LHCN-M2 (cell line): ENCODE results near the gene DIAPH1. TPM values are rescaled to one million over a fixed set of nuclear protein-coding genes. Genes with fewer than 3 reads are reported as not detected.
"Not testable (repeated sequence)": the region's sequence is repeated elsewhere in the genome, so short reads cannot be mapped to it uniquely, and the experiment has no call there.

Source experiments
- DNase-seq: peaks from one replicate; pipeline ENCODE4 v3.0.0-alpha.2; 2012; ENCODE audit warnings: low read depth
- total RNA-seq: library from RNA; depleted of rRNA; stranded (reverse); fragments of >200 nt; gene quantifications from 2 replicates; pipeline ENCODE4 v1.2.3, GENCODE V29; 2014

Gene DIAPH1
- total RNA-seq, 1 experiment from 2014 or later, result 38.9 TPM

- DNase-seq, result no peak
These were observed 5.5 kb downstream of the DIAPH1 start for GRCh38 chr5:141613344-141613743.

DNA sequence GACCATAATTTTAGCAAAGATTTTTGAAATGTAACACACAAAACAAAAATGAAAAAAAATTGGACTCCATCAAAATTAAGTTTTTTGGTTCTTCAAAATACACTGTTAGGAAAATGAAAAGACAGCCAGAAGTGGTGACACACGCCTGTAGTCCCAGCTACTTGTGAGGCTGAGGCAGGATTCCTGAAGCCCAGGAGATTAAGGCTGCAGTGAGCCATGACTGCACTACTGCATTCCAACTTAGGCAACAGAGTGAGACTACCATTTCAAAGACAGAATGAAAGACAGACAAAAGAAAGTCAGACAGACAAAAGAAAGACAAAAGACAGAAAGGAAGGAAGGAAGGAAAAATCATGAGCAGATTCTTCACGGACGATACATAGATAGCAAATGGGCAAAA is 7.5 kb downstream of the DIAPH1 start:
- DNase-seq, result no peak

- DNase-seq, result not testable (repeated sequence)
These were observed 8.9 kb downstream of the DIAPH1 start for GRCh38 chr5:141609921-141610320.

- DNase-seq, result no peak
These were observed 9.8 kb downstream of the DIAPH1 start for GRCh38 chr5:141609044-141609443.

- no peak for DNase-seq
These were observed 10.2 kb downstream of the DIAPH1 start for GRCh38 chr5:141608557-141608956.

DNA sequence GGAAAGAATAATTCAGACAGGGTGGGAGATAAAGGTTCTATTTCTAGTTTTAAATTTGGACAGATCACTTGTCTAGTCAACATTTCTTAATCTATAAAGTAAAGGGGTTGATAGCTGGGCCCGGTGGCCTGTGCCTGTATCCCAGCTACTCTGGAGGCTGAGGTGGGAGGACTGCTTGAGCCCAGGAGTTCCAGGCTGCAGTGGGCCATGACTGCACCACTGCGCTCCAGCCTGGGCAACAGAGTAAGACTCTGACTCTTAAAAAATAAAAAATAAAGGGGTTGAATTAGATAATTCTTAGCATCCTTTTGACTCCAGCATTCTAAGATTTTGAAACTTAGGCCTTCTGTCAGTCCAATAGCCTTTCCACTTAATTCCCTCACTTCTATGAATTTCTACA is 10.8 kb downstream of the DIAPH1 start:
- DNase-seq, result no peak

DNA sequence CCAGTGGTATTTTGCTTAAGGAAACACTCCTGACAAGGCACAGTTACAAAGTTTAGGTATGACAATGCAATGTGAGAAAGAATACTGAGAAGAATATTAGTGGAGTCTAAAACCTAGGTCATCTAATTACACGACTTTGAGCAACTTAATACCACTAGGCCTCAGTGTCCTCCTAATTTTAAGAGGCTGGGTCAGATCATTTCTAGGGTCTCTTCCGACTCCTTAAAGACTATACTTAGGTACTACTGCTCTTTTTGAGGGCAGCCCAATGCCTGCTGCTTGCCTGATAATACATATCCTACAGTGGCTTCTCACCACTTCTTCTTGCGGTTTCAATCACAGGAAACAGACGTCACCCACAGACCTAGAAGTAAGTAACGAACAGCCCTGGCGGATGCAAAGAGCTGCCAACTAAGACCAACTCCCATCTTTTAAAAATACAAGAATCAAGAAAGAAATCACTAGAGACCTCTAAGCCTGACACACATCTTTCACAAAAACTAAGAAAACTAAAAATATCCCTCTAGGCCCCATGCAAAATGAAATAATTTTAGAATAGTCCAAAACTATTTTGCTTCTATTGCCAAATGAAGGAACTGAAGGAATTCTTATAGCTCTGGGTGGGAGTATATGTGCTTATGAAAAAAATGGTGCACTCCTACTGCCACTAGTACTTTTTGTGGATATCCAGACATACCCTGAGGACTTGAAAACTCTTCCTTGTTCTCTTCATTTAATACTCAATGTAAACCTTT is 13.1 kb downstream of the DIAPH1 start:
- no peak for DNase-seq

- DNase-seq, result peak; percentile 95
These were observed 14.7 kb downstream of the DIAPH1 start for GRCh38 chr5:141603923-141604717.

DNA sequence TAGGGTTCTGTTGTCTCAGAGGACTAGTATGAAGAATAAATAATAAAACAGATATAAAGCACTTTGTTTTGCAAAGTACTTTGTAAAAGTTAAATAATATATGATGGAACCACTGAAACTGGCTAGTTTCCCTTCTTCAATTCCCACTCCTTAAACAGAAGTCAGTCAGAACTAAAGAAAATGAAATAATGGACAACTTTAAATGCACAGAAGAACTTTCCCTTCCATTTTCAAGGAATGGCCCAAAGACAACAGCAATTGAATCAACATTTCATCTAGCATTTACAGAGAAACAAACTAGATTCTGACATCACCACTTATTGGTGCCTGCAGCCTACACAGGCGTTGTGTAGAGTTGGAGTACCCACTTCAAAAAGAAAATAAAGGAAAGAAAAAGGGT is 16.2 kb downstream of the DIAPH1 start:
- no peak for DNase-seq

GRCh38 chr5:141598391-141599345 is 20.1 kb downstream of the DIAPH1 start:
- peak; percentile 68 for DNase-seq

- no peak for DNase-seq
These were observed 21.0 kb downstream of the DIAPH1 start for GRCh38 chr5:141597814-141598213.

GRCh38 chr5:141597394-141597793 is 21.4 kb downstream of the DIAPH1 start:
- no peak for DNase-seq

DNA sequence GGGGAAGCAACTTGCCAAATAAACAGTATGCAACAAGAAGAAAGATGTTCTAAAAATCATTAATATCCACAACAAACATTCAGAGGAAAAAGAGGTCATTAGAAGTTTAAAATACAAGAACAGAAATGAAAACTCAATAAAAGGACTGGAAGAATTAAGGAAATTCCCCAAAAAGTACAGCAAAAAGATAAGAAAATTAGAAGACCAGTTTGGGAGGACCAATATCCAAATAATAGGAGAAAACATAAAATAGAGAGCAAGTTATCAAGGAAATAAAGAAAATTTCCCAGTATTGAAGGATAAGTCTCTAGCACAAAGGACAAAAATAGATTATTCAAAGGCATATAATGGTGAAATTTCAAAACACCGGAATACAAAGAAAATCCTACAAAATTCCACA is 21.9 kb downstream of the DIAPH1 start:
- DNase-seq, result no peak

DNA sequence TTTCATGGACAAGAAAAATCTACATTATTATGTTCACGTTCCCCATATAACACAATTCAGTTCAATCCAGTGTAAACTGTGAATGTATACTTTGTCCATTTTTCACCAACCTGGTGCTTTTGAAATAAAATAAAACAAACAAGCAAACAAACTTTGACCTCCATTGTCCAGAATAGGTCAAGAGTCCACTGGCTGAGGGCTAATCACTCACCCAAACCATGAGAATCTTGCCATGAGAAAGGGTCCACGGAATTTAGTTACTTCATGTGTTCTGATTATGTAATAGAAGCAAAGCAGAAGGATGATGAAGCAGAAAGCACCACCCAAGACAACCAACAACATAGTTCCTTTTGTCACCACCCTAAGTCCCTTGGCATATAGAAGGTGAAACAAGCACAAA is 28.7 kb downstream of the DIAPH1 start:
- no peak for DNase-seq

DNA sequence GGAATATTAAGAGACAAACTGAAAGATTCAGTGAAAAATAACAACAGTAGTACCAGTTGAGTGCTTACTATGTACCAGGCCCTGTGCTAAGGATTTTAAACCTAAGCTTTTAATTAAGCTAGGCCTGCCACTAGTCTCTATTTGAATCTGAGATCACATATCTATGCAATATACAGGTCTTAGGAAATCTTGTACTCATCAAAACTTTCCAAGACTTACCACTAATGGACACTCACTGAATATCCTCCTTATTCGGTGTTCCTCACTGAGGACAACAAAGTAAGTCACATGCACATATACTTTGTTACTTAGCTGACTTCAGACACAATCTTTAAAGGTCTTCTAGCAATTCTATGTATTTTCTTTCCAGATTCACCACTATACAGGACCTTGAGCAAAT is 32.6 kb downstream of the DIAPH1 start:
- DNase-seq, result no peak

DNA sequence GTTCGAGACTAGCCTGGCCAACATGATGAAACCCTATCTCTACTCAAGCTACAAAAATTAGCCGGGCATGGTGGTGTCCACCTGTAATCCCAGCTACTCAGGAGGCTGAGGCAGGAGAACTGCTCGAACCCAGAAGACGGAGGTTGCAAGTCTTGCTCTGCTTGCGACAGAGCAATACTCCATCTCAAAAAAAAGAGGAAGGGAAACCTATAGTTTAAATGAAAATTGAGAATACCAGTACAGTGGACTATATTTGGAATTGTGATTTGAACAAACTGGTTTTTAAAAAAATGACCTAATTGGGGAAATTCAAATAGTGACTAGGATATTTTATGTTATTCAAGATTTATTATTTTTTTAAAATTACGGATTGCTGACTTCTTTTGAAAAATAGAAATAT is 33.2 kb downstream of the DIAPH1 start:
- DNase-seq, result no peak

- no peak for DNase-seq
These were observed 44.7 kb downstream of the DIAPH1 start for GRCh38 chr5:141574122-141574510.

DNA sequence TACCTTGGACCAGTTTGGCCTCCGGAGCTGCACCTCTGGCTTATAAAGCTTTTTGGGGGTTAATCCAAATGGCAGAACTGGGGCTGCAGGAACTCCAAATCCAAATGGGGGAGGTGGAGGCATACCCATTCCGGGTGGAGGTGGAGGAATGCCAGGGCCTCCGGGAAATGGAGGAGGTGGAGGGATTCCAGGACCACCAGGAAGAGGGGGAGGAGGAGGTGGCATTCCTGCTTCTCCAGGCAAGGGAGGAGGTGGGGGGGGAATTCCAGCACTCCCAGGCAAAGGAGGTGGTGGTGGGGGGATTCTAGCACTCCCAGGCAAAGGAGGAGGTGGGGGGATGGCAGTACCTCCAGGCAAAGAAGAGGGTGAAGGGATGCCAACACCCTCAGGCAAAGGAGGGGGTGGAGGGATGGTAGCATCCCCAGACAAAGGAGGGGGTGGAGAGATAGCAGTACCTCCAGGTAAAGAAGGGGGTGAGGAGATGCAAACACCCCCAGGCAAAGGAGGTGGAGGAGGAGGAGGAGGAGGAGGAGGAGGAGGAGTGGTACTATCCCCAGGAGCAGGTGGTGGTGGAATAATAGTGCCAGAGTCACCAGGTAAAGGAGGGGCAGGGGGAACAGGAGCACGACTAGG is 45.2 kb downstream of the DIAPH1 start:
- DNase-seq, result no peak

DNA sequence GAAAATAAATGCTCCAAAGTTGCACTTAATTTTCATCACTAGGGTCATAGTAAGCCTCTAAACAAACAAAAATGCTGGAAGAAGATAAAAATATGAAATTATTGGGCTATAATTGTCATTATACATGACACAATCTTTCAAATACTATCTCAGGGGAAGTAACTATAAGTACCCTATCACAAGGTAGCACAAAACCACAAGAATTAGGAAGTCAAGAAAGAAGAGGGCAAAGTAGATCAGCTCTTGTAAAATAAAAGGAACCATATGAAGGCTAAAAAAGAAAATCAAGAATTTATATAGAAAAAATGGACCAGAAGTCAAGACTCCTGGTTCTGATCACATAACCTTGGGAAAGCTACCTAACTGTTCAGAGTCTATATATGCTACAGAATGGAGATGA is 48.1 kb downstream of the DIAPH1 start:
- DNase-seq, result no peak

GRCh38 chr5:141567513-141568117 is 51.2 kb downstream of the DIAPH1 start:
- DNase-seq, result no peak
